Keratinocyte (primary cell): ENCODE results near the gene GCH1.

Source experiments
- CTCF ChIP-seq, 3 experiments: IDR thresholded peaks in 1 of 3; conservative IDR thresholded peaks in 1 of 3; optimal IDR thresholded peaks in 1 of 3; 2 replicates in 2 of 3; 3 replicates in 1 of 3; pipeline versions ENCODE3 to v1.5.1; 2011; ENCODE audit warnings: low read length in 3 of 3, mild to moderate bottlenecking in 3 of 3, moderate library complexity in 2 of 3, control low read depth in 1 of 3, inconsistent platforms in 1 of 3; ENCODE audit not compliant: insufficient read depth in 2 of 3; ENCODE audit errors: extremely low read depth in 1 of 3
- EZH2 ChIP-seq: IDR thresholded peaks from one replicate; pipeline ENCODE4 v1.6.1; 2012; ENCODE audit warnings: inconsistent platforms, mild to moderate bottlenecking, low read length, moderate library complexity

DNA sequence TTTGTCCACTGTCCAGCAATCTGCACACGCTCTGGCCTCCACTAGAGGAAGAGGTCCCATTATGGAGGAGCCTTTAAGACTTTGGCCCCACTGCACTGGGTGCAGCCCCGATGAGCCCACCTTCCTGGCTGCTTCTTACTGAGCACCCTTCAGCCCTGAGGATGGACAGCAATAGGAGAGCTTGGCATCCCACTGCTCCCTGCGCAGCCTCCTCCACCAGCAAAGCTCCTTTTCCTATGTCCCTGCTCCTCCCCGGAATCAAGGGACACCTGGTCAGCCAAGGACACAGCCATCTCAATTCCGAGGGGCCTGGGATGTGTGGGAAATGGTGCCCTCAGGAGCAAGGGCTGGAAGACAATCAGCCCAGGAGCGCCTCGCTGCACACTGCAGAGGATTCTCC, 94.7 kb downstream of the GCH1 start:
- no peak for TF ChIP-seq CTCF (optimal IDR thresholded peaks at IDR 0.05 in 1 of 3, IDR thresholded peaks at IDR 0.05 in 1 of 3, conservative IDR thresholded peaks at IDR 0.05 in 1 of 3; ENCODE audit: extremely low read depth in 1 of 3, insufficient read depth in 2 of 3, low read length in 3 of 3)
- no peak for TF ChIP-seq EZH2
